Measurements from ENCODE around the gene CPD. TPM values are rescaled to one million over a fixed set of nuclear protein-coding genes. Genes with fewer than 3 reads are reported as not detected.

Gene CPD
- total and polyA plus RNA-seq, 9 of the 15 experiments (the other 6 are each of a cell fraction or from before 2014, with no cell fraction given), result 4.5 to 24.4 (median 20.4) TPM

DNA sequence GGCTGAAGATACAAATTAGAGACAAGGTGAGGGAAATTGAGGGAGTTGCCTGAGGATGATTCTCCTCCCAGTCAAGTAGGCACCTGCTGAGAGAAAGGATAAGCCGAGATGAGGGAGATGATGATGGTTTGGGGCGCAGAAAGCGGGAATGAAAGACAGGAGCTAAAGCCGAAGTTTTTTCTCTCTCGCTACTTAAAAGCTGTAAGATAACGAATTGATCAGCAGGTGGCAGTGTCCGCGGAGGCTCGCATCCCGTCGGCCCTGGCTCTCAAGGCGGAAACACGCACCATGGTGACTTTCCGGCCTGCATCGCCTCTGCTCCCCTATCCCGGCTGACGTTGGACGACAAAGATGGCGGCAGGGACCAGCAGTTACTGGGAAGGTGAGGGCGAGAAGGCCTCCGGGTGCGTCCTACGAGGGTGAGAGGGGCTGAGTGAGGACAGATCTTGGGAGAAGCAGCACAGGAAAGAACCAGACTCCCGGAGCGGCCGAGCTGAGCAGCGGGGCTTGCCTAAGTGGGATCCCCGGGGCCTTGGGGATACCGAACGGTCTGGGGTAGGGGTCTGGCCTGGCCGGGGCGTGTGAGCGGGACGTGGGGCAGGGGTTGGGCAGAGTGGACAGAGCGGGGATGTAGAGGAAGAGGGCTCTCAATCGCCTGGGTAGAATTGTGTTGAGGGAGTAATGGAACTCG, 98.5 kb downstream of the CPD start, which contains the start of gene GOSR1 (continued):
- TF ChIP-seq HBP1 (CRISPR knock-in tag; IDR thresholded peaks at IDR 0.05) (peak; percentile 62; the same call in 1 of the 2 replicates), CTCFL (IDR thresholded peaks at IDR 0.05; ENCODE audit: borderline replicate concordance, insufficient read depth, low read depth, low read length, poor library complexity, severe bottlenecking) (no peak), SAFB (IDR thresholded peaks at IDR 0.05; ENCODE audit: borderline replicate concordance, low read depth, low read length) (no peak), ZNF431 (CRISPR knock-in tag; IDR thresholded peaks at IDR 0.05) (no peak), BACH1 (tag; IDR thresholded peaks at IDR 0.05) (no peak), ZFP1 (CRISPR knock-in tag; IDR thresholded peaks at IDR 0.05) (no peak), ZBTB12 (CRISPR knock-in tag; IDR thresholded peaks at IDR 0.05) (0 out of 2 replicates have a peak, but pooled peaks have one; percentile 45), MEF2A (IDR thresholded peaks at IDR 0.05; ENCODE audit: control insufficient read depth, low read depth, low read length) (peak; percentile 28; the same call in 1 of the 2 replicates), FOXJ3 (CRISPR knock-in tag; IDR thresholded peaks at IDR 0.05) (no peak), ILK (tag; IDR thresholded peaks at IDR 0.05; ENCODE audit: borderline replicate concordance, low read depth) (no peak)
- TF ChIP-seq, protein P1, sequence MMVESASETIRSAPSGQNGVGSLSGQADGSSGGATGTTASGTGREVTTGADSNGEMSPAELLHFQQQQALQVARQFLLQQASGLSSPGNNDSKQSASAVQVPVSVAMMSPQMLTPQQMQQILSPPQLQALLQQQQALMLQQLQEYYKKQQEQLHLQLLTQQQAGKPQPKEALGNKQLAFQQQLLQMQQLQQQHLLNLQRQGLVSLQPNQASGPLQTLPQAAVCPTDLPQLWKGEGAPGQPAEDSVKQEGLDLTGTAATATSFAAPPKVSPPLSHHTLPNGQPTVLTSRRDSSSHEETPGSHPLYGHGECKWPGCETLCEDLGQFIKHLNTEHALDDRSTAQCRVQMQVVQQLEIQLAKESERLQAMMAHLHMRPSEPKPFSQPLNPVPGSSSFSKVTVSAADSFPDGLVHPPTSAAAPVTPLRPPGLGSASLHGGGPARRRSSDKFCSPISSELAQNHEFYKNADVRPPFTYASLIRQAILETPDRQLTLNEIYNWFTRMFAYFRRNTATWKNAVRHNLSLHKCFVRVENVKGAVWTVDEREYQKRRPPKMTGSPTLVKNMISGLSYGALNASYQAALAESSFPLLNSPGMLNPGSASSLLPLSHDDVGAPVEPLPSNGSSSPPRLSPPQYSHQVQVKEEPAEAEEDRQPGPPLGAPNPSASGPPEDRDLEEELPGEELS (CRISPR knock-in tag; IDR thresholded peaks at IDR 0.05; ENCODE audit: borderline replicate concordance), result no peak
- TF ChIP-seq, protein P2, sequence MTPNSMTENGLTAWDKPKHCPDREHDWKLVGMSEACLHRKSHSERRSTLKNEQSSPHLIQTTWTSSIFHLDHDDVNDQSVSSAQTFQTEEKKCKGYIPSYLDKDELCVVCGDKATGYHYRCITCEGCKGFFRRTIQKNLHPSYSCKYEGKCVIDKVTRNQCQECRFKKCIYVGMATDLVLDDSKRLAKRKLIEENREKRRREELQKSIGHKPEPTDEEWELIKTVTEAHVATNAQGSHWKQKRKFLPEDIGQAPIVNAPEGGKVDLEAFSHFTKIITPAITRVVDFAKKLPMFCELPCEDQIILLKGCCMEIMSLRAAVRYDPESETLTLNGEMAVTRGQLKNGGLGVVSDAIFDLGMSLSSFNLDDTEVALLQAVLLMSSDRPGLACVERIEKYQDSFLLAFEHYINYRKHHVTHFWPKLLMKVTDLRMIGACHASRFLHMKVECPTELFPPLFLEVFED (CRISPR knock-in tag; conservative IDR thresholded peaks at IDR 0.05), result 0 out of 2 replicates have a peak, but pooled peaks have one; percentile 59
- TF ChIP-seq, protein P3, sequence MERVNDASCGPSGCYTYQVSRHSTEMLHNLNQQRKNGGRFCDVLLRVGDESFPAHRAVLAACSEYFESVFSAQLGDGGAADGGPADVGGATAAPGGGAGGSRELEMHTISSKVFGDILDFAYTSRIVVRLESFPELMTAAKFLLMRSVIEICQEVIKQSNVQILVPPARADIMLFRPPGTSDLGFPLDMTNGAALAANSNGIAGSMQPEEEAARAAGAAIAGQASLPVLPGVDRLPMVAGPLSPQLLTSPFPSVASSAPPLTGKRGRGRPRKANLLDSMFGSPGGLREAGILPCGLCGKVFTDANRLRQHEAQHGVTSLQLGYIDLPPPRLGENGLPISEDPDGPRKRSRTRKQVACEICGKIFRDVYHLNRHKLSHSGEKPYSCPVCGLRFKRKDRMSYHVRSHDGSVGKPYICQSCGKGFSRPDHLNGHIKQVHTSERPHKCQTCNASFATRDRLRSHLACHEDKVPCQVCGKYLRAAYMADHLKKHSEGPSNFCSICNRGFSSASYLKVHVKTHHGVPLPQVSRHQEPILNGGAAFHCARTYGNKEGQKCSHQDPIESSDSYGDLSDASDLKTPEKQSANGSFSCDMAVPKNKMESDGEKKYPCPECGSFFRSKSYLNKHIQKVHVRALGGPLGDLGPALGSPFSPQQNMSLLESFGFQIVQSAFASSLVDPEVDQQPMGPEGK (CRISPR knock-in tag; IDR thresholded peaks at IDR 0.05; ENCODE audit: borderline replicate concordance), result no peak
- TF ChIP-seq, protein P4, sequence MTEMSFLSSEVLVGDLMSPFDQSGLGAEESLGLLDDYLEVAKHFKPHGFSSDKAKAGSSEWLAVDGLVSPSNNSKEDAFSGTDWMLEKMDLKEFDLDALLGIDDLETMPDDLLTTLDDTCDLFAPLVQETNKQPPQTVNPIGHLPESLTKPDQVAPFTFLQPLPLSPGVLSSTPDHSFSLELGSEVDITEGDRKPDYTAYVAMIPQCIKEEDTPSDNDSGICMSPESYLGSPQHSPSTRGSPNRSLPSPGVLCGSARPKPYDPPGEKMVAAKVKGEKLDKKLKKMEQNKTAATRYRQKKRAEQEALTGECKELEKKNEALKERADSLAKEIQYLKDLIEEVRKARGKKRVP (CRISPR knock-in tag; IDR thresholded peaks at IDR 0.05), result no peak
